Fibroblast of mammary gland (primary cell): Measurements from ENCODE around the gene HIF1AN.
"Not testable (repeated sequence)": the region's sequence is repeated elsewhere in the genome, so short reads cannot be mapped to it uniquely, and the experiment has no call there.

Experiments used
- DNase-seq: peaks from one replicate; pipeline ENCODE4 v3.0.0-alpha.2; 2010; ENCODE audit warnings: low read depth
- H3K4me3 ChIP-seq: 2 replicates; pipeline ENCODE4 v1.5.1; 2011; ENCODE audit warnings: low read depth, mild to moderate bottlenecking, low read length, moderate library complexity; ENCODE audit not compliant: control insufficient read depth
- CTCF ChIP-seq: conservative IDR thresholded peaks from 2 replicates; pipeline ENCODE4 v1.5.1; 2011; ENCODE audit warnings: low read depth, low read length, inconsistent platforms; ENCODE audit not compliant: control insufficient read depth, insufficient read depth

The HIF1AN gene

GRCh38 chr10:100568912-100569311, 33.2 kb downstream of the HIF1AN start:
- TF ChIP-seq CTCF, result no peak
- no peak for DNase-seq
- H3K4me3 ChIP-seq, result no peak overlapping the region

DNA sequence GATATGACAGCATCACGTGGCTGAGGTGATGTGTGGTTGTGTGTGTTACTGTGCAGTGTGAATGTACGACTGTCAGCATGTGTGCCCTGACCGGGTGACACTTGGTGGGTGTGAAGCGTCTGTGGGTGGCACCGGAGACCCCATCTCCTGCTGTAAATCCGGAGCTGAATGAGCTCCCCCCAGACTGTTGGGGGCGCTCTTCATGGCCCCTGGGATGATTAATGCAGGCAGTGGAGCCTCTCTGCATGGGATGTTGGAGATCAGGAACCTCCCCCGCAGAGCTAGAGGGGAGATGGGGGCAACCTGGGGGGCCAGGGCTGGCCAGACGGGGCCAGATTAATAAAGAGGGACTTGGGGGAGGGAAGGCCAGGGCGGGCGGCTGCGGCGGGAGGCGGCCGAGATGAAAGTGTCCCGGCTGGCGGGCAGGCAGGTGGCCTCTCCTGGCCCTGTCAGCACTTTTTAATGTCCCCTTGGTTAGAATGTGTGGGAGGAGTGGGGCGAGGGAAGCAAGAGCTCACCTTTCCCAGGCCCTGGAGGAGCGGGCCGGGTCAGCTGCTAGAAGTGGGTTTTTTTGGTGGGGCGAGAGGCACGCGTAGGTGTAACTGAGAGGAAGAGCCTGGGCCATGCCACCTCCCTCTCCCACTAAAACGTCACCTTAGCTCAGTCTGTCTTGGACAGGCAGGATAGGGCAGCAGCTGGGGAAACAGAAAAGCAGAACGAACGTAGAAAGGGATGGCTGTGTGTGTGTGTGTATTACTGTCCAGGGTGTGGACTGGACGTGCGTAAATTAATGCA, 34.1 kb downstream of the HIF1AN start:
- no peak overlapping the region for H3K4me3 ChIP-seq
- no peak for TF ChIP-seq CTCF
- no peak for DNase-seq

DNA sequence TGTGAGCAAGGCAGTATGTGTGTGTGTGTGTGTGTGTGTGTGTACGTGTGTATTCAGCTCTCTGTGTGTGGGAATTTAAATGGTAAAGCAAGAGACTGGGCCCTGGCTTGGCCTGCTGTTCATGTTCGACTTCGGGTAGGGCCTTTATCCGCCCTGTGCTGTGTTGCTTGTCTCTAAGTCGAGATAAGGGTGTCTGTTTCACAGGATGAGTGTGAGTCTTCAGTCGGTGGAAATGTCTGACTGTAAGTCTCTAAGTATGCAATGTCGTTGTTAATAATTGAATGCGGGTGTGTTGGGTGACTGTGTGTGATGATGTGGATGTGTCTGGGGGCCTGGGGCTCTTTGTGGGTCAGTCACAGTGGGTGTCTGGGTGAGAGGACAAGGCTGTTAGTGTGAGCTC, 34.8 kb downstream of the HIF1AN start:
- no peak overlapping the region for H3K4me3 ChIP-seq
- DNase-seq, result no peak
- TF ChIP-seq CTCF, result no peak

DNA sequence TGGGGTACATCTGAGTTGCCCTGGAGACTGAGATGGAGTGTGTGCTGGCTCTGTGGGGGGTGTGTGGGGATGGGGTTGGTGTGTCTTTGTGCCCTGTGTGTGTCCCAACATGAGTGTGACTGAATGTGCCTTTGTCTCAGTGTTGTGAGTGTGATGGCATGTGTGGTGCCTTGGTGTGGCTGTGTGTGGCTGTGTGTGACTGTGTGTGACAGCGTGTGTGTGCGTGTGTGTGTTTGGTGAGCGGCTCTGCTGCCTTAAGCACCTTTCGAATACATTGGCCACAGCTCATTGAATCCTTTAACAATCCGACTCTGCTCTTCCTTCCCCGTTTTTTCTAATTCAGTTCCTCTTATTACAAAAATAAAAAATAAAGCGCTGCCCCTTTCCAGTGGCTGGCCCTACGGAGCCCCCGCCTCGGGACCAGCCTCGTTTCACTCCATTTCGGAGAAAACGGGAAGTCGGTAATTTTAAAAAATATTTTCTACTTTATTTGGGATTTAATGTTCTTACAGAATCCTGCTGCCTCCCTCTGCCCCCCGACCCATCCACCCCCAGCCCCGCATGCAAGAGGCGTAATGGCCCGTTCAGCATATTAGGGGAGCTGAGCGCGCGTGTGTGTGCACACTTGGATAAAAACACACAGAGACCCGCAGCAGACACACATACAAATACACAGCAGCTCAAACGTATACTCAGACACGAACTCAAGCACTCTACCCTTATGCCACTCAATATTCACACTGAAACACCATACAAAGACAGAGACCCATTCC, 35.5 kb downstream of the HIF1AN start:
- TF ChIP-seq CTCF, result no peak
- no peak for DNase-seq
- H3K4me3 ChIP-seq, result no peak overlapping the region

DNA sequence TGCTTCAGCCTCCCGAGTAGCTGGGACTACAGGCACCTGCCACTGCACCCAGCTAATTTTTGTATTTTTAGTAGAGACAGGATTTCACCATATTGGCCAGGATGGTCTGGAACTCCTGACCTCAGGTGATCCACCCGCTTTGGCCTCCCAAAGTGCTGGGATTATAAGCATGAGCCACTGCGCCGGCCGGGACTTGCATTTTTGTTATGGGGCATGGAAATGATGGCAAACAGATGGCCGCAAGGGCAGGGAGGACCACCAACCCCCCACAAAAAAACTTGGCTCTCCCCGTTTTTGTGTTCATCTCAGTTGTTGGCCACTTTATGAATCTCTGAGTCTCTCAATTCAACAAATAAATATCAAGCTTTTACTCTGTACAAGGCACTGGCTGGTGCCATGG, 39.4 kb downstream of the HIF1AN start:
- H3K4me3 ChIP-seq, DNase-seq: not testable (repeated sequence)

DNA sequence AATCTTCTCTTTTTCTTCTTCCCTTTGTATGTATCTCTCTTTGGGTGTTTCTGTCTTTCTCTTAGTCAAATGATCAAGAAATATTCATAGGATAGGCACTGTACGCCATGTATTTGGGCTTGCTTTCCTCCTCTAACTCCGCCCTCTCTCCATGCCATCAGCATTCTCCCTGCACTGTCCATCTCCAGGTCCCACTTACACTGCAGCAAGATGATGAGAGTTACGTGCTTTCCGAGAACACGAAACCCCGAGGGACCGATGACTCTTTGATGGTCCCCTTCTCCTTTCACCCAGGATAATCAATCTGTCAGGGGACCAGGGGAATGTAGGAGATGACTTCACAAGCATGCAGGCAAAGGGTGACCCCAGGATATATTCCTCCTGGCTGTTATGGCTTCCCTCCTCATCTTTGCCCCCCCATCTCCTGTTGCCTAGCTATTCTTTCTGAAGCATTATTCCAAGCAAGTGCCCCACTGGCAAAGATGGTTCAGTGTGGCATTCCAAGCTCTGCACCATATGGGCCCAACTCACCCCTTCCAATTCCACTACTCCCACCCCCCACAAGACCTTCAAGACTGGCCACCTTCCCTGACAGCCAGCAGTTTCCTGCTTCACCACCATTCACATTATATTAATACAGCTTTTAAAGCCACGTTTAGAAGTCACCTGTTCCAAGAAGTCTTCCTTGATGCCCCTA, 40.0 kb downstream of the HIF1AN start:
- H3K4me3 ChIP-seq, result no peak overlapping the region
- TF ChIP-seq CTCF, result no peak
- DNase-seq, result no peak

- TF ChIP-seq CTCF, result no peak
- no peak overlapping the region for H3K4me3 ChIP-seq
- no peak for DNase-seq
These were observed 40.5 kb downstream of the HIF1AN start for GRCh38 chr10:100576282-100576635.
